Peyer's patch (tissue), 4 donors: Measurements from ENCODE around the gene KAZN.

Source experiments
- POLR2A ChIP-seq, 2 donors: fragments of 450-650 bp; IDR thresholded peaks; one replicate each; pipeline ENCODE4 v1.5.1; 2017; ENCODE audit warnings: antibody characterized with exemption in 2 of 2, mild to moderate bottlenecking in 2 of 2, moderate library complexity in 2 of 2
- TF ChIP-seq, protein P1 (sequence below), 6 experiments: fragments of 450-650 bp in 4 of 6; fragments of 200-600 bp in 2 of 6; sonication (generic) in 1 of 6; IDR thresholded peaks; one replicate each; pipeline ENCODE4 v1.5.1; 2017 to 2019; ENCODE audit warnings: antibody characterized with exemption in 6 of 6, mild to moderate bottlenecking in 3 of 6, moderate library complexity in 1 of 6

- TF ChIP-seq, protein P1, sequence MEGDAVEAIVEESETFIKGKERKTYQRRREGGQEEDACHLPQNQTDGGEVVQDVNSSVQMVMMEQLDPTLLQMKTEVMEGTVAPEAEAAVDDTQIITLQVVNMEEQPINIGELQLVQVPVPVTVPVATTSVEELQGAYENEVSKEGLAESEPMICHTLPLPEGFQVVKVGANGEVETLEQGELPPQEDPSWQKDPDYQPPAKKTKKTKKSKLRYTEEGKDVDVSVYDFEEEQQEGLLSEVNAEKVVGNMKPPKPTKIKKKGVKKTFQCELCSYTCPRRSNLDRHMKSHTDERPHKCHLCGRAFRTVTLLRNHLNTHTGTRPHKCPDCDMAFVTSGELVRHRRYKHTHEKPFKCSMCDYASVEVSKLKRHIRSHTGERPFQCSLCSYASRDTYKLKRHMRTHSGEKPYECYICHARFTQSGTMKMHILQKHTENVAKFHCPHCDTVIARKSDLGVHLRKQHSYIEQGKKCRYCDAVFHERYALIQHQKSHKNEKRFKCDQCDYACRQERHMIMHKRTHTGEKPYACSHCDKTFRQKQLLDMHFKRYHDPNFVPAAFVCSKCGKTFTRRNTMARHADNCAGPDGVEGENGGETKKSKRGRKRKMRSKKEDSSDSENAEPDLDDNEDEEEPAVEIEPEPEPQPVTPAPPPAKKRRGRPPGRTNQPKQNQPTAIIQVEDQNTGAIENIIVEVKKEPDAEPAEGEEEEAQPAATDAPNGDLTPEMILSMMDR (IDR thresholded peaks at IDR 0.05) = no peak
- no peak for TF ChIP-seq POLR2A (IDR thresholded peaks at IDR 0.05)
Observed at GRCh38 chr1:14961661-14962267, 363.3 kb downstream of the KAZN start.
